Parathyroid adenoma (tissue), 2 donors: ENCODE measurements around the gene MAN1A1.
A peak's percentile ranks its signal among the peaks of the same experiment; 100 is the strongest.

ENCODE experiments used
- H2AFZ ChIP-seq: fragments of 300-600 bp; sonication (generic); one replicate; pipeline ENCODE4 v1.7.0; 2017; ENCODE audit warnings: antibody characterized with exemption, mild to moderate bottlenecking
- H3K27ac ChIP-seq: fragments of 300-600 bp; sonication (generic); one replicate; pipeline ENCODE4 v1.7.0; 2017
- H3K27me3 ChIP-seq: fragments of 300-600 bp; sonication (generic); one replicate; pipeline ENCODE4 v1.7.0; 2017; ENCODE audit warnings: low read length; ENCODE audit not compliant: control insufficient read depth, insufficient read depth
- H3K36me3 ChIP-seq: fragments of 300-600 bp; sonication (generic); one replicate; pipeline ENCODE4 v1.7.0; 2017; ENCODE audit warnings: low read length; ENCODE audit not compliant: control insufficient read depth, insufficient read depth
- H3K4me1 ChIP-seq: fragments of 300-600 bp; sonication (generic); one replicate; pipeline ENCODE4 v1.7.0; 2017; ENCODE audit warnings: control low read depth
- H3K4me2 ChIP-seq: fragments of 300-600 bp; sonication (generic); one replicate; pipeline ENCODE4 v1.7.0; 2017; ENCODE audit warnings: low read length
- H3K4me3 ChIP-seq: fragments of 300-600 bp; sonication (generic); one replicate; pipeline ENCODE4 v1.7.0; 2017; ENCODE audit warnings: low read depth, low read length
- H3K79me2 ChIP-seq: fragments of 300-600 bp; sonication (generic); one replicate; pipeline ENCODE4 v1.7.0; 2017; ENCODE audit warnings: control low read depth
- H3K9ac ChIP-seq: fragments of 300-600 bp; sonication (generic); one replicate; pipeline ENCODE4 v1.7.0; 2017; ENCODE audit warnings: mild to moderate bottlenecking
- H3K9me3 ChIP-seq: fragments of 300-600 bp; sonication (generic); one replicate; pipeline ENCODE4 v1.7.0; 2017; ENCODE audit warnings: low read length; ENCODE audit not compliant: control insufficient read depth
- TF ChIP-seq, protein P1 (sequence below): fragments of 300-600 bp; sonication (generic); IDR thresholded peaks from one replicate; pipeline ENCODE4 v1.7.0; 2017; ENCODE audit warnings: antibody characterized with exemption, mild to moderate bottlenecking
- donor health status: primary hyperparathyroidism.

The MAN1A1 gene

DNA sequence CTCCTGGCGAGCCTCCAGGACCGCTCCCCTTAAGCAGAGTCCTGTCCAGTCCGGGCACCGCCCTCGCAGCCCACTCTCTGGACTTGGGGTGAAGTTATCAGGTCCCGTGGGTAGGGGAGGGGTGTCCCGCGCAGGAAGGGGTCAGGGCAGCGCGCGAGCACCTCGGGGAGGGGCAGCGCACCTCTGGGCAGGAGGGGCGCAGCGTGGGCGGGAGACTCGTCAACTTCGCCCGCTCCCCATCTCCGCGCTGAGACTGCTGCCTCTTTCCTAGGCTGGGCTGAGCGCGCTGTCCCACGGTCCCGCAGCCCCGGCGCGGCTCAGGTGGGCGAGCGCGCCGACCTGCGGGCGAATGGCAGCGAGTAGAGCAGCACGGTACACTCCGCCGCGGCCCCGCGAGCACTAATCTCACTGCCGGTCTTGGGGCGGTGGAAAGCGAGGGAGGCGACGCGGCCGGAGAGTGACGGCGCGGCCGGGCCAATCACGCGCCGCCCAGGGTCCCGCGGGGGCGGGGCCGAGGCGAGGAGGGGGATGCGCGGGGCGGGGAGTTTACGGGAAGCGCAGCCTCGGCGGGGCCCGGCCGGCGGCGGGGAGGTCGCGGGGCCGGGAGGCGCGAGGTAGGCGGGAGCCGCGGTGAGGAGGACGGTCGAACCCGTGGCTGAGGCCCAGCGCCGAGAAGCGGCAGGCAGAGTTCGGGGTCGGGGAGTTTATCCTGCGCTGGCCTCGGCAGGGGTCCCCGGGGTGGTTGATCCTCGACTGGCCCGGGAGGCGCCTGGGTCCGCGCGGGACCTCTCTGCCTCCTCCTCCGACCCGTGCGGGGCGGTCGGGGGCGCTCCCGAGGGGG is at the start of gene MAN1A1:
TSS of gene MAN1A1 (minus strand) at position 401 of the 841 bp plus-strand sequence. CDS start 696 bp downstream, outside the sequence.
- peak within 1 kb of the TSS; percentile 55 for H3K9ac ChIP-seq
- TF ChIP-seq, protein P1, sequence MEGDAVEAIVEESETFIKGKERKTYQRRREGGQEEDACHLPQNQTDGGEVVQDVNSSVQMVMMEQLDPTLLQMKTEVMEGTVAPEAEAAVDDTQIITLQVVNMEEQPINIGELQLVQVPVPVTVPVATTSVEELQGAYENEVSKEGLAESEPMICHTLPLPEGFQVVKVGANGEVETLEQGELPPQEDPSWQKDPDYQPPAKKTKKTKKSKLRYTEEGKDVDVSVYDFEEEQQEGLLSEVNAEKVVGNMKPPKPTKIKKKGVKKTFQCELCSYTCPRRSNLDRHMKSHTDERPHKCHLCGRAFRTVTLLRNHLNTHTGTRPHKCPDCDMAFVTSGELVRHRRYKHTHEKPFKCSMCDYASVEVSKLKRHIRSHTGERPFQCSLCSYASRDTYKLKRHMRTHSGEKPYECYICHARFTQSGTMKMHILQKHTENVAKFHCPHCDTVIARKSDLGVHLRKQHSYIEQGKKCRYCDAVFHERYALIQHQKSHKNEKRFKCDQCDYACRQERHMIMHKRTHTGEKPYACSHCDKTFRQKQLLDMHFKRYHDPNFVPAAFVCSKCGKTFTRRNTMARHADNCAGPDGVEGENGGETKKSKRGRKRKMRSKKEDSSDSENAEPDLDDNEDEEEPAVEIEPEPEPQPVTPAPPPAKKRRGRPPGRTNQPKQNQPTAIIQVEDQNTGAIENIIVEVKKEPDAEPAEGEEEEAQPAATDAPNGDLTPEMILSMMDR, result no peak
- peak within 1 kb of the TSS; percentile 86 for H2AFZ ChIP-seq
- H3K27ac ChIP-seq, result peak within 1 kb of the TSS; percentile 74
- peak within 1 kb of the TSS; percentile 80 for H3K4me2 ChIP-seq
- no peaks in the 10 kb centered on the region for H3K79me2 ChIP-seq
- H3K36me3 ChIP-seq, result no peaks in the 10 kb centered on the region
- H3K9me3 ChIP-seq, result no peaks in the 10 kb centered on the region
- H3K27me3 ChIP-seq, result no peaks in the 10 kb centered on the region
- H3K4me1 ChIP-seq, result no peaks in the 10 kb centered on the region
- H3K4me3 ChIP-seq, result peak within 1 kb of the TSS; percentile 85

DNA sequence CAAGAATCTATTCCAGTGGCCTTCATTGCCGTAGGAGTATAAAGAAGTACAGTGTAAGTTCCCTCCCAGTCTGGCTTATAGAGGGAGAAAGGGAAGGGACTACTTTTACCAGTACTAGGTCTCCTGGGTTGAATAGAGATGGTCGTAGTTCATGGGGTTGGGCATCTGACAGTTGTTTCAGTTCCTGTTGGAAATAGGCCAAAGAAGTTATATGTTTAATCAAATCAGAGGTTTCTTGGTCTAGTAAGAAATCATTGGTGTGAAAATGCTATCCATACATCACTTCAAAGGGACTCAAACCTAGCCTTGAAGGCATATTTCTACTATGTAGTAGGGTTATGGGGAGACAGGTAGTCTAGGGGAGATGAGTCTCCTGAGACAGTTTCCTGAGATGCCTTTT is 45.6 kb upstream of the MAN1A1 start:
- no peak overlapping the region for H2AFZ ChIP-seq
- no peak overlapping the region for H3K4me3 ChIP-seq
- H3K79me2 ChIP-seq, result no peaks in the 10 kb centered on the region
- H3K27ac ChIP-seq, result no peak overlapping the region
- no peak overlapping the region for H3K4me2 ChIP-seq
- H3K27me3 ChIP-seq, result no peaks in the 10 kb centered on the region
- H3K9ac ChIP-seq, result no peak overlapping the region
- no peaks in the 10 kb centered on the region for H3K36me3 ChIP-seq
- TF ChIP-seq, protein P1, result no peak
- no peaks in the 10 kb centered on the region for H3K4me1 ChIP-seq
- no peaks in the 10 kb centered on the region for H3K9me3 ChIP-seq

DNA sequence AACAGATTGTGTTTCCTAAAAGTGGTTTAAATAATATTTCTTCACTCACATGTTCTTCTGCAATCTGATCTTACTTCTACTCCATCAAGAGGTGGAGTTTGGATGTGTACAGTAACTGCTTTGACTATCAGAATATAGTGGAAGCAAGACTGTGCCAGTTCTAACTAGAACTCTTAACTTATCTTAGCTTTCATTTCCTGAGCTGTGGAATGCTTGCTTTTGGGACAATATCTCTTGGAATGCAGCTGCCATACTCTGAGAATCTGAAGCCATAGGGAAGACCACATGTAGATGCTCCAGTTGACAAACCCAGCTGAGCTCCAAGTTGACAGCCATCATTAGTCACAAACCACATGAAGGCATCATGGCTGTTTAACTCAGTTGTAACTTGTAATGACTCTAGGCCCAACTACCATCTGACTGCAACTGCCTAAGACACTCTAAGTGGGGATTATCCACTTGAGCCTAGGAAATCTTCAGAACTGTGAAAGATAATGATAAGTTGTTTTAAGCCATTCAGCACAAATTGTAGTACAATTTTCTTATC is 40.8 kb upstream of the MAN1A1 start:
- Histone ChIP-seq H3K79me2 (no peaks in the 10 kb centered on the region), H3K9me3 (no peaks in the 10 kb centered on the region), H2AFZ (no peak overlapping the region), H3K27ac (no peak overlapping the region), H3K4me2 (no peak overlapping the region), H3K4me1 (no peaks in the 10 kb centered on the region), H3K4me3 (no peak overlapping the region), H3K36me3 (no peaks in the 10 kb centered on the region), H3K27me3 (no peaks in the 10 kb centered on the region), H3K9ac (no peak overlapping the region)
- TF ChIP-seq, protein P1, result no peak

DNA sequence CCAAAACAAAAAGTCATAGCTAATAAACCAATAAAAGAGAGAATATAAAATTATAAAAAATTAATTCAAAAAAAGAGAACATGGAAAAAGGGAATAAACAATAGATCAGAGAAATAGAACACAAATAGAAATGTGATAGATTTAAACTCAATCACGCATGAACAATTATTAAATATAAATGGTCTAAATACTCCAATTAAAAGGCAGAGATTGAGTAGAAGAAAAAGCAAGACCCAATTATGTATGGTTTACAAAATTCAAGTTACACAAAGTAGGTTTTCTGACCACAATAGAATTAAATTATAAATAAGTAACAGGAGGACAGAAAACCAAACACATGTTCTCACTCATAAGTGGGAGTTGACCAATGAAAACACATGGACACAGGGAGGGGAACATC is 36.4 kb upstream of the MAN1A1 start:
- Histone ChIP-seq H3K27ac (no peak overlapping the region), H3K9me3 (no peaks in the 10 kb centered on the region), H3K36me3 (no peaks in the 10 kb centered on the region), H2AFZ (no peak overlapping the region), H3K79me2 (no peaks in the 10 kb centered on the region), H3K4me3 (no peak overlapping the region), H3K4me1 (no peaks in the 10 kb centered on the region), H3K27me3 (no peaks in the 10 kb centered on the region), H3K9ac (no peak overlapping the region), H3K4me2 (no peak overlapping the region)
- TF ChIP-seq, protein P1, result no peak
